Vagina (tissue), 2 donors: ENCODE results near the gene GDPD1. TPM values are rescaled to one million over a fixed set of nuclear protein-coding genes. Genes with fewer than 3 reads are reported as not detected.
A peak's percentile ranks its signal among the peaks of the same experiment; 100 is the strongest.

ENCODE experiments used
- DNase-seq, 2 donors: peaks; one replicate each; pipeline ENCODE4 v3.0.0-alpha.2; 2017; ENCODE audit errors: extremely low spot score in 2 of 2
- H3K27ac ChIP-seq: fragments of 200-600 bp; sonication (generic); one replicate; pipeline ENCODE4 v1.5.1; 2019
- H3K27me3 ChIP-seq: fragments of 200-600 bp; sonication (generic); one replicate; pipeline ENCODE4 v1.5.1; 2019
- H3K36me3 ChIP-seq, 2 donors: fragments of 200-600 bp; sonication (generic); one replicate each; pipeline ENCODE4 v1.5.1; 2017 to 2019
- H3K4me1 ChIP-seq: fragments of 200-600 bp; sonication (generic); one replicate; pipeline ENCODE4 v1.5.1; 2019
- H3K4me3 ChIP-seq, 2 donors: fragments of 200-600 bp; sonication (generic); 1 replicate in 1 of 2; 2 replicates in 1 of 2; pipeline ENCODE4 v1.5.1; 2016 to 2019
- H3K9me3 ChIP-seq: fragments of 200-600 bp; sonication (generic); one replicate; pipeline ENCODE4 v1.5.1; 2019
- POLR2A ChIP-seq, 2 donors: fragments of 450-650 bp; IDR thresholded peaks; one replicate each; pipeline ENCODE4 v1.6.1; 2017; ENCODE audit warnings: antibody characterized with exemption in 2 of 2, mild to moderate bottlenecking in 2 of 2, moderate library complexity in 2 of 2
- POLR2AphosphoS5 ChIP-seq, 2 donors: sonication (generic); formaldehyde crosslinking; IDR thresholded peaks; one replicate each; pipeline ENCODE4 v1.9.0; 2017; ENCODE audit warnings: antibody characterized with exemption in 2 of 2, mild to moderate bottlenecking in 2 of 2, low read depth in 1 of 2; ENCODE audit not compliant: insufficient read depth in 1 of 2
- intact Hi-C: fragments of 100-400 bp; cut with DNase I; formaldehyde crosslinking; loops from one replicate; pipeline ENCODE4 v1.15.1; 2023
- total RNA-seq: library from RNA; depleted of rRNA; stranded (reverse); fragments of >200 nt; gene quantifications from one replicate; pipeline ENCODE4 v1.2.3, GENCODE V29; 2016
- TF ChIP-seq, protein P1 (sequence below), 3 experiments: fragments of 450-650 bp in 2 of 3; fragments of 200-600 bp in 1 of 3; sonication (generic) in 1 of 3; IDR thresholded peaks; one replicate each; pipeline ENCODE4 v1.5.1; 2017 to 2019; ENCODE audit warnings: antibody characterized with exemption in 3 of 3, mild to moderate bottlenecking in 2 of 3, moderate library complexity in 2 of 3

GDPD1 gene
- total RNA-seq = 2.2 TPM

DNA sequence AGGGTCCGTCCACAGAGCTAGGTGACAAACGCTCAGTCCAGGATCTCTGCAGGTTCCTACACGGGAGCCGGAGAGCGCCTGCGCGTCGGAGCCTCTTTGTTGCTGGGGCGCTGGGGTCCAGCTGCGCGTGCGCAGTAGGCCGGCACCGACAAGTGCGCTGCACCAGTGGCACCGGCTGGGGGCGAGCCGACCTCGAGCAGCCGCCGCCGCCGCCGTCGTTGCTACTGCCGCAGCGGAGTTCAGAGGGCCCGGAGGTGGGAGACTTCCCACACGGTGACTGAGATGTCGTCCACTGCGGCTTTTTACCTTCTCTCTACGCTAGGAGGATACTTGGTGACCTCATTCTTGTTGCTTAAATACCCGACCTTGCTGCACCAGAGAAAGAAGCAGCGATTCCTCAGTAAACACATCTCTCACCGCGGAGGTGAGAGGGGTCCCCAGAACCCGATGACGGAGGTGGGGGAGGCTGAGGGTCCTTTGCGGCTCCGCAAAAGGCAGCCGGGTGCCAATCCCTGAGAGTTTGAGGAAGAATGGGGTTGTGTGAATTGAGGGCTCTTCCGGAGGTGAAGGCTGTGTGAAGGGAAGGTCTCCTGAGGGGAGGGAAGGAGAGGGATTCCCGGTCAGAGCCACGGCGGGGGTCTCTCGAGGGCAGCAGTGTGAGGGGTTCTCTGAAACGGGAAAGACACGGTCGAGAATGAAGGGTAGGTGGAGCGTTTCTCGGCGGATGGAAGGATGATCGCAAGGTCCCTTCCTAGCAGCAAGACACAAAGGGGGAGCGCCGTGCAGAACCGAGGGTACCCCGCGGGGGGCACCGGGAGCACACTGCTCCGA, at the start of gene GDPD1:
Gene GDPD1 (plus strand): TSS at position 184 of the 831 bp plus-strand sequence. CDS start 99 bp downstream, at position 283.
- no peaks in the 10 kb centered on the region for H3K27me3 ChIP-seq
- TF ChIP-seq POLR2A (IDR thresholded peaks at IDR 0.05) = no peak
- TF ChIP-seq, protein P1, sequence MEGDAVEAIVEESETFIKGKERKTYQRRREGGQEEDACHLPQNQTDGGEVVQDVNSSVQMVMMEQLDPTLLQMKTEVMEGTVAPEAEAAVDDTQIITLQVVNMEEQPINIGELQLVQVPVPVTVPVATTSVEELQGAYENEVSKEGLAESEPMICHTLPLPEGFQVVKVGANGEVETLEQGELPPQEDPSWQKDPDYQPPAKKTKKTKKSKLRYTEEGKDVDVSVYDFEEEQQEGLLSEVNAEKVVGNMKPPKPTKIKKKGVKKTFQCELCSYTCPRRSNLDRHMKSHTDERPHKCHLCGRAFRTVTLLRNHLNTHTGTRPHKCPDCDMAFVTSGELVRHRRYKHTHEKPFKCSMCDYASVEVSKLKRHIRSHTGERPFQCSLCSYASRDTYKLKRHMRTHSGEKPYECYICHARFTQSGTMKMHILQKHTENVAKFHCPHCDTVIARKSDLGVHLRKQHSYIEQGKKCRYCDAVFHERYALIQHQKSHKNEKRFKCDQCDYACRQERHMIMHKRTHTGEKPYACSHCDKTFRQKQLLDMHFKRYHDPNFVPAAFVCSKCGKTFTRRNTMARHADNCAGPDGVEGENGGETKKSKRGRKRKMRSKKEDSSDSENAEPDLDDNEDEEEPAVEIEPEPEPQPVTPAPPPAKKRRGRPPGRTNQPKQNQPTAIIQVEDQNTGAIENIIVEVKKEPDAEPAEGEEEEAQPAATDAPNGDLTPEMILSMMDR (IDR thresholded peaks at IDR 0.05) = peak; percentile 62 to 78 (median 66)
- TF ChIP-seq POLR2AphosphoS5 (IDR thresholded peaks at IDR 0.05; ENCODE audit: insufficient read depth in 1 of 2, low read depth in 1 of 2) = peak; percentile 63 to 80
- intact Hi-C loops = no loop called here
- H3K9me3 ChIP-seq = no peaks in the 10 kb centered on the region
- peaks cover 18% of the 10 kb centered on the region for H3K4me1 ChIP-seq
- peak within 1 kb of the TSS; percentile 74 for H3K27ac ChIP-seq
- H3K36me3 ChIP-seq = no peaks in the 10 kb centered on the region
- no peak for DNase-seq
- peak within 1 kb of the TSS; percentile 76 to 83 for H3K4me3 ChIP-seq

GRCh38 chr17:59172436-59173004, 47.8 kb upstream of the GDPD1 start:
- H3K4me1 ChIP-seq = no peaks in the 10 kb centered on the region
- no peak overlapping the region for H3K27ac ChIP-seq
- DNase-seq = no peak
- H3K9me3 ChIP-seq = no peaks in the 10 kb centered on the region
- TF ChIP-seq, protein P1 (IDR thresholded peaks at IDR 0.05) = no peak
- TF ChIP-seq POLR2AphosphoS5 (IDR thresholded peaks at IDR 0.05; ENCODE audit: insufficient read depth in 1 of 2, low read depth in 1 of 2) = no peak
- no peak for TF ChIP-seq POLR2A (IDR thresholded peaks at IDR 0.05)
- H3K36me3 ChIP-seq = no peaks in the 10 kb centered on the region
- H3K27me3 ChIP-seq = no peaks in the 10 kb centered on the region
- H3K4me3 ChIP-seq = no peak overlapping the region
- intact Hi-C loops = no loop called here

DNA sequence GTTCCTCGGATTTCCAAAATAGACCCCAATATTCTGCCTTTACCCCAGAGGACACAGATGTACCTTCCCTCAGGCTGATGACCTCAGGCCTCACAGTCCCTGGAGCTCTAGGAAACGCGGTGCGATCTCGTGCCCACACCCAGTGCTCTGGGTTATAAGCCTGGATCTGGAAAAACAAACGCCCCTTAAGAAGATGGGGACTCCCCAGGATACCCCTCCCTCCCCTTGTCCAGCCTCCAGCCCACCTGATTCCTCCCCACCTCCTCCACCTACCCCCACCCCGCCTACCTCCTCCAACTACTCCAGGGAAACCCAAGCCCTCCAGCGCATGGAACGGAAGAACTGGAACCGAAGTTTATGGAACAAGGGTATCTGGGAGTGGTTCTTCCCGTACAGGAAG, 45.6 kb upstream of the GDPD1 start:
- DNase-seq = no peak

GRCh38 chr17:59175076-59175475, 45.2 kb upstream of the GDPD1 start:
- Histone ChIP-seq H3K4me3 (no peak overlapping the region), H3K4me1 (no peaks in the 10 kb centered on the region), H3K9me3 (no peaks in the 10 kb centered on the region), H3K27me3 (no peaks in the 10 kb centered on the region), H3K27ac (no peak overlapping the region), H3K36me3 (no peaks in the 10 kb centered on the region)
- intact Hi-C loops = no loop called here
- DNase-seq = no peak
- TF ChIP-seq POLR2A (IDR thresholded peaks at IDR 0.05) (no peak), POLR2AphosphoS5 (IDR thresholded peaks at IDR 0.05; ENCODE audit: insufficient read depth in 1 of 2, low read depth in 1 of 2) (no peak)
- TF ChIP-seq, protein P1 (IDR thresholded peaks at IDR 0.05) = no peak

More for the DNA sequence above, 45.6 kb upstream of the GDPD1 start:
- no peak overlapping the region for H3K27ac ChIP-seq
- no peaks in the 10 kb centered on the region for H3K4me1 ChIP-seq
- no peaks in the 10 kb centered on the region for H3K36me3 ChIP-seq
- TF ChIP-seq POLR2A (IDR thresholded peaks at IDR 0.05) (no peak), POLR2AphosphoS5 (IDR thresholded peaks at IDR 0.05; ENCODE audit: insufficient read depth in 1 of 2, low read depth in 1 of 2) (no peak)
- TF ChIP-seq, protein P1 (IDR thresholded peaks at IDR 0.05) = no peak
- no peaks in the 10 kb centered on the region for H3K27me3 ChIP-seq
- H3K4me3 ChIP-seq = no peak overlapping the region
- no peaks in the 10 kb centered on the region for H3K9me3 ChIP-seq
- intact Hi-C loops = no loop called here
